ENCODE measurements around the gene TMEM101. TPM values are rescaled to one million over a fixed set of nuclear protein-coding genes. Genes with fewer than 3 reads are reported as not detected.
A peak's percentile ranks its signal among the peaks of the same experiment; 100 is the strongest.

The TMEM101 gene
- total RNA-seq, 1 experiment from 2014 or later, result 12.7 TPM

GRCh38 chr17:43995150-43995471 is 19.7 kb downstream of the TMEM101 start:
- peak overlapping the region; percentile 37 for H3K4me3 ChIP-seq (ENCODE audit: low read depth, low read length, poor library complexity, severe bottlenecking)

GRCh38 chr17:43994272-43995149 is 20.3 kb downstream of the TMEM101 start:
- Histone ChIP-seq H3K27me3 (replicated peaks; ENCODE audit: insufficient read depth, low read depth, low read length, poor library complexity) (no peaks in the 10 kb centered on the region), H3K9me3 (ENCODE audit: low read depth, low read length, poor library complexity, severe bottlenecking) (no peaks in the 10 kb centered on the region), H3K4me3 (ENCODE audit: low read depth, low read length, poor library complexity, severe bottlenecking) (peak overlapping the region; percentile 37), H3K36me3 (ENCODE audit: insufficient read depth, low read length, poor library complexity, severe bottlenecking) (no peaks in the 10 kb centered on the region), H3K27ac (ENCODE audit: low read depth, low read length, poor library complexity, severe bottlenecking) (no peak overlapping the region), H3K4me1 (ENCODE audit: insufficient read depth, low read length, poor library complexity, severe bottlenecking) (no peaks in the 10 kb centered on the region)
- intact Hi-C loops (cut with micrococcal nuclease; ENCODE audit: unreplicated experiment), result loop anchor here (1.0 to 2.0 kb wide), 2 partner anchors 50 to 116 kb away; no protein-coding TSS in a partner anchor
- TF ChIP-seq EZH2 (IDR thresholded peaks at IDR 0.05; ENCODE audit: borderline replicate concordance, low read depth, low read length, poor library complexity, severe bottlenecking), result no peak
- peak; percentile 69 for TF ChIP-seq CTCF (conservative IDR thresholded peaks at IDR 0.05; ENCODE audit: low read depth, low read length)
- peak; percentile 66 for DNase-seq (ENCODE audit: low spot score)
- POLR2A ChIA-PET (ENCODE audit: low non-redundant PET), result no interaction called here
- CTCF ChIA-PET, result interaction anchor here (1.4 kb wide), 1 partner anchor 51 kb away, joined by 4 read pairs; no protein-coding TSS in a partner anchor
- BruUV-seq (replicated peaks), result no TSS peak

More at GRCh38 chr17:43995150-43995471, 19.7 kb downstream of the TMEM101 start:
- Histone ChIP-seq H3K27ac (ENCODE audit: low read depth, low read length, poor library complexity, severe bottlenecking) (no peak overlapping the region), H3K4me1 (ENCODE audit: insufficient read depth, low read length, poor library complexity, severe bottlenecking) (no peaks in the 10 kb centered on the region), H3K27me3 (replicated peaks; ENCODE audit: insufficient read depth, low read depth, low read length, poor library complexity) (no peaks in the 10 kb centered on the region), H3K9me3 (ENCODE audit: low read depth, low read length, poor library complexity, severe bottlenecking) (no peaks in the 10 kb centered on the region), H3K36me3 (ENCODE audit: insufficient read depth, low read length, poor library complexity, severe bottlenecking) (no peaks in the 10 kb centered on the region)
- intact Hi-C loops (cut with micrococcal nuclease; ENCODE audit: unreplicated experiment), result loop anchor here (1.0 to 2.0 kb wide), 2 partner anchors 51 to 116 kb away; no protein-coding TSS in a partner anchor
- ChIA-PET CTCF (no interaction called here), POLR2A (ENCODE audit: low non-redundant PET) (no interaction called here)
- no TSS peak for BruUV-seq (replicated peaks)
- TF ChIP-seq CTCF (conservative IDR thresholded peaks at IDR 0.05; ENCODE audit: low read depth, low read length) (no peak), EZH2 (IDR thresholded peaks at IDR 0.05; ENCODE audit: borderline replicate concordance, low read depth, low read length, poor library complexity, severe bottlenecking) (no peak)
- no peak for DNase-seq (ENCODE audit: low spot score)

- CTCF ChIA-PET, result interaction anchor here (0.7 kb wide), 1 partner anchor 10 kb away, joined by 3 read pairs; no protein-coding TSS in a partner anchor
- BruUV-seq (replicated peaks), result no TSS peak
- POLR2A ChIA-PET (ENCODE audit: low non-redundant PET), result no interaction called here
Observed at GRCh38 chr17:43992641-43993040, 22.1 kb downstream of the TMEM101 start.

More at GRCh38 chr17:43992641-43993040, 22.1 kb downstream of the TMEM101 start:
- Histone ChIP-seq H3K4me3 (ENCODE audit: low read depth, low read length, poor library complexity, severe bottlenecking) (no peak overlapping the region), H3K4me1 (ENCODE audit: insufficient read depth, low read length, poor library complexity, severe bottlenecking) (no peaks in the 10 kb centered on the region), H3K27me3 (replicated peaks; ENCODE audit: insufficient read depth, low read depth, low read length, poor library complexity) (no peaks in the 10 kb centered on the region), H3K9me3 (ENCODE audit: low read depth, low read length, poor library complexity, severe bottlenecking) (no peaks in the 10 kb centered on the region), H3K27ac (ENCODE audit: low read depth, low read length, poor library complexity, severe bottlenecking) (no peak overlapping the region), H3K36me3 (ENCODE audit: insufficient read depth, low read length, poor library complexity, severe bottlenecking) (no peaks in the 10 kb centered on the region)
- no peak for DNase-seq (ENCODE audit: low spot score)
- intact Hi-C loops (cut with micrococcal nuclease; ENCODE audit: unreplicated experiment), result no loop called here
- no peak for TF ChIP-seq CTCF (conservative IDR thresholded peaks at IDR 0.05; ENCODE audit: low read depth, low read length)
- TF ChIP-seq EZH2 (IDR thresholded peaks at IDR 0.05; ENCODE audit: borderline replicate concordance, low read depth, low read length, poor library complexity, severe bottlenecking), result no peak

All from A673 (cell line).